ENCODE results near the gene ERVW-1. TPM values are rescaled to one million over a fixed set of nuclear protein-coding genes. Genes with fewer than 3 reads are reported as not detected.
"Not testable (repeated sequence)": the region's sequence is repeated elsewhere in the genome, so short reads cannot be mapped to it uniquely, and the experiment has no call there.

The ERVW-1 gene
- total RNA-seq, 8 experiments from 2014 or later = 0.92 to 3.8 (median 2.1) TPM

DNA sequence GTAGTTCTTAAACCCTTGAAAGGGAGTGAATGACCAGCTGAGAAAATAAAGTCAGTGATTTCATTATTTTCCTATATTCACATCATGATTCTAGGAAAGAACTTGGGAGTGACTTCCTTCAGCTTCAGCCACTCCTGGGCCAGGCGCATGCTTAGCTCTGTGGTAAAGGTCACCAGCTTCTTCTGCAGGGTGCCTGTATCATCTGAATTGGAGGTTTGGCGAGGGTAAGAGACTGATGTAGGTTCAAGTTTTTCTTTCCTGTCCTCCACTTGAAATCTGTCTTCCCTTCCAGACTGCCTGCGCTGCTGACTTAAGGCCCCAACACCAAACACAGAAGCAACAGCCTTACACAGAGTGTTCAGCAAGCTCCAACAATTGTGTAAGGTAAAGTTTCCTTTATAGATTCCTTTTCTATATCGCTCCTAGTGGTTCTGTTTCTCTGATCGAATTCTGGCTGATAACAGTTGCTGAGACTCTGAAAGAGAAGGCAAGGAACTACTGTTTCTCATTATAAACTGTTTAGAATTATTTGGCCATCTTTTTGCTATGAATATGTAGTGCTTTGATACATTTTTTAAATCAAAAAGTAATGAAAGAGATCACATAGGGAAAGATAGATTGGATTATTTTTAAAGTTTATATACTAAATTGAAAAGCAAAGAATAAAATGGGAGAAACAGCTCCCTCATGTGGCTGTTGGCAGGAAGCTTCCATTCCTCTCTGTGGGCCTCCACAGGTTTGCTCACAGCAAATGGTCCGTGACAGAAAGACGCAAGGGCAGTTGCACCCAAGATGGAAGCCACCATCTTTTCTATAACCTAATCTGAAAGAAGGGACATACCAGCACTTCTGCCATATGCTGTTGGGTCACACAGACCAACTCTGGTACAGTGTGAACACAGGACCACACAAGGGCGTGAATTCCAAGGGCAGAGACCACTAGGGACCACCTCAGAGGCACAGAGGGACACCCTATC is 16.4 kb downstream of the ERVW-1 start:
- WGBS, 10 experiments = 51 to 78% (median 61%) methylated on average over 3 to 7 of the region's 8 CpGs
- no peaks in the 10 kb centered on the region for H3K4me1 ChIP-seq (replicated peaks in 1 of 2)
- no peak overlapping the region for H3K27ac ChIP-seq
- no peak overlapping the region for H3K4me3 ChIP-seq
- in situ Hi-C loops (cut with MboI; ENCODE audit: low pct_unique_long_range_greater_than_20kb in 2 of 9, low sequenced_read_pairs in 9 of 9, unreplicated experiment in 9 of 9) = no loop called here
- ATAC-seq (replicated peaks in 6 of 8) = peak in 4 of 8 experiments; percentile 47 to 86 (median 79)

DNA sequence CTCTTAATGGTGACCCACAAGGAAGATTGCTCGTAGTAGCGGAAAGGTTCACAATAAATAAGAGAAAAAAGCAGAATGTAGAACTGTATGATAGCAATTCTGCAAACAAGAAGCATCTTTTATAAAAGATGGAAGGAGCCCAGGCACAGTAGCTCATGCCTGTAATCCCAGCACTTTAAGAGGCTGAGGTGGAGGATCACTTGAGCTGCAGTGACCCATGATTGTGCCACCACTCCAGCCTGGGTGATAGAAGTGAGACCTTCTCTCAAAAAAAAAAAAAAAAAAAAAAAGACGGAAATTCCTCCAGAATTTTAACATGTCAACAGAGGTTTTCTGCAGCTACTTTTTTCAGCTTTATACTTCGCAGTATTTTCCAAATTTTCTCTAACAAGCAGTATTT is 17.2 kb downstream of the ERVW-1 start:
- in situ Hi-C loops (cut with MboI; ENCODE audit: low pct_unique_long_range_greater_than_20kb in 2 of 9, low sequenced_read_pairs in 9 of 9, unreplicated experiment in 9 of 9) = no loop called here
- ATAC-seq (replicated peaks in 6 of 8) = no peak
- no peak overlapping the region for H3K4me3 ChIP-seq
- WGBS, 10 experiments = 72 to 100% (median 90%) methylated on average over 1 to 4 of the region's 4 CpGs; no CpG with 5 or more reads in 1 of the 10 experiments
- H3K27ac ChIP-seq = no peak overlapping the region
- no peaks in the 10 kb centered on the region for H3K4me1 ChIP-seq (replicated peaks in 1 of 2)

DNA sequence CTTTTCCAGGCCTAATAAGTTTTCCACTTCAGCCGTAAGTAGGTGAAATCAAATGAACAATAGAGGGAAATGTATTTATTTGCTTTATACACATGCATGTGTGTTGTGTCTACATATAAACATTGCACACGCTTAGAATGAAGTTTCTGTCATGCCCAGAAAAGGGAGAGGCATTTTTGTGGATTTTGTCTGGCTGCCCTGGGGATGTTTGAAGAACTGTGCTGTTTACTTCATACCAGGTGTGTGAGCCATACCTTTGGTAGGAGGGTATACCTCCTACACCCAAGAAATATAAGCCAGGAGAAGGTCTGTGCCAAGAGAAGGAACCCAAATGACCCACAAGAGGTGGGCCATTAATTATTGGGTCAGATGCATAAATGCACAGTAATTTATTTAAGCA is 17.6 kb downstream of the ERVW-1 start:
- Histone ChIP-seq H3K27ac (no peak overlapping the region), H3K4me3 (no peak overlapping the region), H3K4me1 (replicated peaks in 1 of 2) (no peaks in the 10 kb centered on the region)
- ATAC-seq (replicated peaks in 6 of 8) = no peak
- in situ Hi-C loops (cut with MboI; ENCODE audit: low pct_unique_long_range_greater_than_20kb in 2 of 9, low sequenced_read_pairs in 9 of 9, unreplicated experiment in 9 of 9) = no loop called here
- 83 to 100% (median 100%) methylated on average over 1 to 2 of the region's 2 CpGs; no CpG with 5 or more reads in 1 of the 10 experiments for WGBS, 10 experiments

DNA sequence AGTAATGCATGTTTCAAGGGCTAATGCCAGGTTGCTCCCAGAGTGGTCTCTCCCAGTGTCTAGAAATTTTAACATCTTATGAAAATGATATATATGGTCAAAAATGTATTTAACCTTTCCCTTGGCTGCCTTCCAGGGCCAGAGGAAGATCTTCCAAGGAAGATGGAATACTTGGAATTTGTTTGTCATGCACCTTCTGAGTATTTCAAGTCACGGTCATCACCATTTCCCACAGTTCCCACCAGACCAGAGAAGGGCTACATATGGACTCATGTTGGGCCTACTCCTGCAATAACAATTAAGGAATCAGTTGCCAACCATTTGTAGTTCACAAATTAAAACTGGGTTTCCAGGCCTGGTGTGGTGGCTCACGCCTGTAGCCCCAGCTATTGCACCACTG is 21.5 kb downstream of the ERVW-1 start:
- H3K4me3 ChIP-seq = no peak overlapping the region
- H3K4me1 ChIP-seq (replicated peaks in 1 of 2) = no peaks in the 10 kb centered on the region
- no peak overlapping the region for H3K27ac ChIP-seq
- WGBS, 10 experiments = 84 to 100% (median 100%) methylated on average over 1 to 2 of the region's 2 CpGs; no CpG with 5 or more reads in 4 of the 10 experiments
- ATAC-seq (replicated peaks in 6 of 8) = no peak
- in situ Hi-C loops (cut with MboI; ENCODE audit: low pct_unique_long_range_greater_than_20kb in 2 of 9, low sequenced_read_pairs in 9 of 9, unreplicated experiment in 9 of 9) = no loop called here

DNA sequence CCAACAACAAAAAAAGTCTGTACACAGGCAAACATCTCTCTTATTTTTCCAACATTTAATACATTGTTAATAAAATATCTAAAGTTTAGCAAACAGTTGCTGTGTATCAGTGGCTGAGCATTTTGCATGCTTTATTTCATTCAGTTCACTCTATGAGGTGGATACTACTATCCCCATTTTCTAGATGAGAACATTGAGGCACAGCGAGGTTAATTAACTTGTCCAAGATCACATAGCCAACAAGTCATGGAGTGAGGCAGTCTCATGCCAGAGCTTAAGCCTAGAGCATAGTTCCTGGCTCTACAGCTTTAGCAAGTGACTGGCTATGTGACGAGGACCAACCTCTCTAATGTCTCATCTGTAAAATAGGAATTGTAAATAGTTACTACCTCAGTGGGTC is 26.1 kb downstream of the ERVW-1 start:
- peaks cover 3 to 10% of the 10 kb centered on the region in 2 donors for H3K4me1 ChIP-seq (replicated peaks in 1 of 2)
- WGBS, 10 experiments = 80 to 100% (median 97%) methylated on average over 1 to 2 of the region's 2 CpGs; no CpG with 5 or more reads in 2 of the 10 experiments
- in situ Hi-C loops (cut with MboI; ENCODE audit: low pct_unique_long_range_greater_than_20kb in 2 of 9, low sequenced_read_pairs in 9 of 9, unreplicated experiment in 9 of 9) = no loop called here
- no peak overlapping the region for H3K27ac ChIP-seq
- H3K4me3 ChIP-seq = no peak overlapping the region
- no peak for ATAC-seq (replicated peaks in 6 of 8)

DNA sequence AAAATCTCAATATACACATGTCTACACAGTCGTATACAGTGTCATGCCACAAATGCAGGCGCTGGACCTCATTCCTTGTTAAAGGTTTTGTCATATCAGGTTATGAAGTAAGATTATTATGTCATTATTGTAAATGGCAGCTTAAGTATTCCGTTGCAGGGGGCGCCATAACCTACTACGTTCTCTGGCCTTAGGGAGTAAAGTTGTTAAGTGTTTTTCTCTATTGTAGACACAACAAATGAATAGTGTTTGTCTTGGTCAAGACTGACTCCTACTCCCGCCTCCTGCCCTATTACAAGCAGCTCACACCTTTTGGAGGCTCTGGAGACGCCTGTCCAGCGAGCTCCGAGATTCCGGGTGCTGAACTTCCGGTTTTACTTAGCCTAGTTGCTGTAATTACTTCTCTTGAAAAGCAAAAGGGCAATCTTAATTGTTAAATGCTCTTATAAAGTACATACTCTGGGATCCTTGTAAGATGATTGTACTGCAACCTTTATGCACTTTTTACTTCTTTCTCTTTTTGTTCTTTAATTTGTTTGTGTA is 29.5 kb downstream of the ERVW-1 start:
- in situ Hi-C loops (cut with MboI; ENCODE audit: low pct_unique_long_range_greater_than_20kb in 2 of 9, low sequenced_read_pairs in 9 of 9, unreplicated experiment in 9 of 9) = loop anchor here in 1 of 9 experiments (25.0 kb wide), 1 partner anchor 211 kb away; the partner anchor contains the start of genes ANKIB1 and KRIT1
- Histone ChIP-seq H3K4me3 (peak overlapping the region; percentile 65 to 99 (median 97)), H3K4me1 (replicated peaks in 1 of 2) (peaks cover 3 to 10% of the 10 kb centered on the region in 2 donors), H3K27ac (peak overlapping the region; percentile 93 to 95)
- peak in 7 of 8 experiments; percentile 10 to 51 (median 25) for ATAC-seq (replicated peaks in 6 of 8)
- WGBS, 10 experiments = 0 to 20% (median 2%) methylated on average over 1 to 10 of the region's 11 CpGs; no CpG with 5 or more reads in 1 of the 10 experiments

DNA sequence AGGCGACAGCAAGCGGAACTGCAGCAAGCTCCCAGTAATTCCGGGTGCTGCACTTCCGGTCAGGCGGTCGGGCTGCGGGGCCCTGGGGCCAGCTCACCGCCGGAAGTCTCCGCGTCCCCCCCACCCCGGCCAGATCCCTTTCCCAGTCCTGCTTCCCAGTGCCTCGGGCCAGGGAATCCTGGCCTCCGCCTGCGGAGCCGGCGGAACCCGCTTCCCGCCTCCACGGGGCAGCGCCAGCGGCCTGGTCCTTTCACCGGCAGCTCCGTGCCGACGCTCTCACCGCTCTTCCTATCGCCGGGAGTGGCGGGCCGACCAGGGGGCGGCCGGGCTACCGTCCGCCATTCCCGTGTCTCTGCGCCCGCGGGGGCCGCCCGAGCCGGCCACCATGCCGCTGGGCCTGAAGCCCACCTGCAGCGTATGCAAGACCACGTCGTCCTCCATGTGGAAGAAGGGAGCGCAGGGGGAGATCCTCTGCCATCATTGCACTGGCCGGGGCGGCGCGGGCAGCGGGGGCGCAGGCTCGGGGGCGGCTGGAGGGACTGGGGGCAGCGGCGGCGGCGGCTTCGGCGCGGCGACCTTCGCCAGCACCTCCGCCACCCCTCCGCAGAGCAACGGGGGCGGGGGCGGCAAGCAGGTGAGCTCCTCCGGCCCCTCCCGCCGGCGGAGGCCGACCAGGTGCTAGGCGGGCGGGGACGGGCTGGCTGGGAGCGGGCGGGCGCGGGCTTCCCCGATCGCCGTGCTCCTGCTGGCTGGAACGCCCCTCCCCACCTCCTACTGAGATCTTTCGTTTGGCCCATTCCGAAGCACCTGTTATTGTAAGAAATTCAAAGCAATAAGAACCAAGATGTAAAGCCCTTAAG is 30.2 kb downstream of the ERVW-1 start, which contains the start of gene GATAD1:
TSS of gene GATAD1 (plus strand) at position 138 of the 860 bp plus-strand sequence. CDS start at position 386, 248 bp downstream.
- peak; percentile 92 to 98 (median 97) for ATAC-seq (replicated peaks in 6 of 8)
- Histone ChIP-seq H3K4me1 (replicated peaks in 1 of 2) (peaks cover 3 to 10% of the 10 kb centered on the region in 2 donors), H3K27ac (peak within 1 kb of the TSS; percentile 93 to 95), H3K4me3 (peak within 1 kb of the TSS; percentile 65 to 99 (median 97))
- in situ Hi-C loops (cut with MboI; ENCODE audit: low pct_unique_long_range_greater_than_20kb in 2 of 9, low sequenced_read_pairs in 9 of 9, unreplicated experiment in 9 of 9) = loop anchor here in 1 of 9 experiments (25.0 kb wide), 1 partner anchor 210 kb away; the partner anchor contains the start of genes ANKIB1 and KRIT1
- WGBS, 10 experiments = 0% methylated on average over 2 to 5 of the region's 87 CpGs; no CpG with 5 or more reads in 7 of the 10 experiments

DNA sequence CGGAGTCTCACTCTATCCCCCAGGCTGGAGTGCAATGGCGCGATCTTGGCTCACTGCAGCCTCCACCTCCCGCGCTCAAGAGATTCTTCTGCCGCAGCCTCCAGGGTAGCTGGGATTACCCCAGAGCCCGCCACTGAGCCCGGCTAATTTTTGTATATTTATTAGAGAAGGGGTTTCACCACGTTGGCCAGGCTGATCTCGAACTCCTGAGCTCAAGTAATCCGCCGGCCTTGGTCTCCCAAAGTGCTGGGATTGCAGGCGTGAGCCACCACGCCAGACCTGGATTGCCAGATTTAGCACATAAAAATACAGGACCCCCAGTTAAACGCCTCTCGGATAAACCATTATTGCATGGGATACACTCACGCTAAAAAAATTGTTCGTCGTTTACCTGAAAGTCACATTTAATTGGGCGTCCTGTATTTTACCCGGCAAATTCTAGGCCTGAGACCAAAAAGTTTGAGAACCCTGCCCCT is 30.8 kb downstream of the ERVW-1 start:
- peak in 1 of 8 experiments; percentile 2 for ATAC-seq (replicated peaks in 6 of 8)
- Histone ChIP-seq H3K4me1 (replicated peaks in 1 of 2) (peaks cover 3 to 10% of the 10 kb centered on the region in 2 donors), H3K4me3 (peak overlapping the region in 4 of 5 donors; percentile 65 to 99 (median 98)), H3K27ac (no peak overlapping the region)
- in situ Hi-C loops (cut with MboI; ENCODE audit: low pct_unique_long_range_greater_than_20kb in 2 of 9, low sequenced_read_pairs in 9 of 9, unreplicated experiment in 9 of 9) = loop anchor here in 1 of 9 experiments (25.0 kb wide), 1 partner anchor 210 kb away; the partner anchor contains the start of genes ANKIB1 and KRIT1
- WGBS, 10 experiments = 0 to 100% (median 45%) methylated on average over 1 to 9 of the region's 21 CpGs; no CpG with 5 or more reads in 3 of the 10 experiments

DNA sequence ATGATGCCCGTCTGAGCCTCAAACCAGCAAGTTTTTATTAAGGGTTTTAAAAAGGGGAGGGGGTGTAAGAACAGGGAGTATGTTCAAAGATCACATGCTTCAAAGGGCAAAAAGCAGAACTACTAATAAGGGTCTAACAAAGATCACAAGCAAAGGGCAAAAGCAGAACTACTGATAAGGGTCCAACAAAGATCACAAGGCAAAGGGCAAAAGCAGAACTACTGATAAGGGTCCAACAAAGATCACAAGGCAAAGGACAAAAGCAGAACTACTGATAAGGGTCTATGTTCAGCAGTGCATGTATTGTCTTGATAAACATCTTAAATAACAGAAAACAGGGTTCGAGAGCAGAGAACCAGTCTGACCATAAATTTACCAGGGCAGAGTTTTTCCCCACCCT is 35.0 kb downstream of the ERVW-1 start:
- not testable (repeated sequence) for H3K27ac ChIP-seq; H3K4me1 ChIP-seq (replicated peaks in 1 of 2); ATAC-seq (replicated peaks in 6 of 8); H3K4me3 ChIP-seq
- in situ Hi-C loops (cut with MboI; ENCODE audit: low pct_unique_long_range_greater_than_20kb in 2 of 9, low sequenced_read_pairs in 9 of 9, unreplicated experiment in 9 of 9) = loop anchor here in 1 of 9 experiments (25.0 kb wide), 1 partner anchor 205 kb away; the partner anchor contains the start of genes ANKIB1 and KRIT1
- WGBS, 10 experiments = 0 to 100% (median 65%) methylated on average over 1 of the region's 2 CpGs; no CpG with 5 or more reads in 4 of the 10 experiments

DNA sequence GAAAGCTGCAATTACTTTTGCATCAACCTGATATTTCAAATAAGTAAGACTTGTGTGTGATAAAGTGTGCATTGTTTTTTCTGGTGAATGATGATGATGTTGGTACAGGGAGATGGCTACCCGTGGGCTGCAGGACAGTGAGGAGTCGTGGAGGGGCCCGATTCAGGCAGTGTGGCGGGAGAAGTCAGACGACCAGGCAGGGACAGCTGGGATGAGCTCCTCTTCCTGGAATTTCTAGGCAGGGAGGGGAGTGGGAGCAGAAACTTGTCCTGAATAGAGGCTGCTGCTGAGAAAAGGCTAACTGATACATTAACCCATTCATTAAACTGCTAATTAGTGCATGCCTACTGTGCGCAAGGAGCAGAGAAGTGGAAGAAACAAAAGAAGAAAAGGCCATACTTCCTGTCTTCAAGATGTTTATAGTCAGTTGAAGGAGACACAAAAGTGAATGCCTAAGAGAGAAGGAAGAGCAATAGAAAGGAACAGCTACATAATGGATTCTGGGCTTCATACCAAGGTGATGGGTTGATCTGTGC is 39.7 kb downstream of the ERVW-1 start:
- Histone ChIP-seq H3K4me3 (no peak overlapping the region), H3K4me1 (replicated peaks in 1 of 2) (no peaks in the 10 kb centered on the region), H3K27ac (no peak overlapping the region)
- WGBS, 10 experiments = 34 to 100% (median 79%) methylated on average over 1 to 4 of the region's 6 CpGs; no CpG with 5 or more reads in 2 of the 10 experiments
- in situ Hi-C loops (cut with MboI; ENCODE audit: low pct_unique_long_range_greater_than_20kb in 2 of 9, low sequenced_read_pairs in 9 of 9, unreplicated experiment in 9 of 9) = loop anchor here in 1 of 9 experiments (25.0 kb wide), 1 partner anchor 201 kb away; the partner anchor contains the start of genes ANKIB1 and KRIT1
- no peak for ATAC-seq (replicated peaks in 6 of 8)

DNA sequence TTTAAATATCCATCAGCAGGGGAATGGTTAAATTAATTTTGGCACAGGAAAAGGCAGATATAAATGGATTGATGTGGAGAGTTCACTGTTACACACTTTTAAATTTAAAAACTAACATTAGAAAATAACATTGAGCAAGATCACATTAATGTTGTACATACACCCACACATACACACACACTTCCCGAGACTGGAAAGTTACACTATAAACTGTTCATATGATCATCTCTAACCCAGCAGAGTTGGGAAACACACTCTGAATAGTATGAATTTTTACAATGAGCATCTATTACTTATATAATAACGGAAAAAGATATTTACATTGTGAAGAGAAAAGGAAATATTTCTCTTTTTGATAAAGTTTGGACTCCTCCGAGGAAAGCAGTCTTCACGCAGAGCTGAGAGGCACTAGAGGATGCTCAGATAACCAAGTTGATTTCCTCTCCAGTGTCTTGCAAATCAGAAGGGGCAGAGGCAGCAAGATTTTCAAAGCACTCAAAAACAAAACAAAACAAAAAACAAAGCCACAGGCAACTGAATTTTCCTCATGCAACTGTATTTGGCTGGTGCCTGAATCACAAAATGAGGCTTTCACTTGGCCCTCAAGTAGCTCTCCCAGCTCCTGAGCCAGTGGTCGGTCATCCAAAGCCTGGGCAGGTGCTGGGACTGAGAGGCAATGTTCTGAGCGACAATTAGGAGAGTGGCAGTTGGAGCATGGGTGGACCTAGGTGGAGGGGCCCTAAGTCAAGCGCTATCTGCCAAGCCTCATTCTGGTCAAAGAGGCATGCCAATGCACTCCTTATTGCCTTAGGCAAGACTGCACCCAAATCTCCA is 40.9 kb downstream of the ERVW-1 start:
- no peak overlapping the region for H3K4me3 ChIP-seq
- H3K4me1 ChIP-seq (replicated peaks in 1 of 2) = no peaks in the 10 kb centered on the region
- 35 to 77% (median 59%) methylated on average over 1 to 7 of the region's 7 CpGs for WGBS, 10 experiments
- ATAC-seq (replicated peaks in 6 of 8) = no peak
- in situ Hi-C loops (cut with MboI; ENCODE audit: low pct_unique_long_range_greater_than_20kb in 2 of 9, low sequenced_read_pairs in 9 of 9, unreplicated experiment in 9 of 9) = loop anchor here in 1 of 9 experiments (25.0 kb wide), 1 partner anchor 200 kb away; the partner anchor contains the start of genes ANKIB1 and KRIT1
- no peak overlapping the region for H3K27ac ChIP-seq
